Natural killer cell treated with Interleukin-12 subunit alpha and Interleukin-12 subunit beta and Interleukin-15 and Interleukin-18, amount 100 ng/mL, for 72 hours (primary cell): ENCODE measurements around the gene ARHGAP22. TPM values are rescaled to one million over a fixed set of nuclear protein-coding genes. Genes with fewer than 3 reads are reported as not detected.

Source experiments
- ATAC-seq, 2 donors: fragments of 150-1000 bp; cut with Tn5 transposase in 1 of 2; sonication (Bioruptor Pico), chemical (Tn5 transposase) in 1 of 2; 2 replicates each; pipeline ENCODE4 v1.10.0; 2021
- DNase-seq: peaks from one replicate; pipeline ENCODE4 v3.0.0; 2022; ENCODE audit warnings: low spot score
- H3K27ac Mint-ChIP-seq, 2 donors: 1 replicate in 1 of 2; 2 replicates in 1 of 2; pipeline ENCODE4 v1.8.0; 2022; ENCODE audit warnings: mixed read lengths in 2 of 2, mild to moderate bottlenecking in 1 of 2, moderate library complexity in 1 of 2
- H3K27me3 Mint-ChIP-seq, 2 donors: 1 replicate in 1 of 2; 2 replicates in 1 of 2; pipeline ENCODE4 v1.8.0; 2022; ENCODE audit warnings: mixed read lengths in 2 of 2
- H3K36me3 Mint-ChIP-seq: one replicate; pipeline ENCODE4 v1.8.0; 2022; ENCODE audit warnings: mixed read lengths
- H3K4me1 Mint-ChIP-seq, 2 donors: 1 replicate in 1 of 2; 2 replicates in 1 of 2; pipeline ENCODE4 v1.8.0; 2022; ENCODE audit warnings: low read depth in 2 of 2, mixed read lengths in 2 of 2, mild to moderate bottlenecking in 1 of 2
- H3K4me3 Mint-ChIP-seq: one replicate; pipeline ENCODE4 v1.8.0; 2022; ENCODE audit warnings: mixed read lengths
- H3K9me3 Mint-ChIP-seq: 2 replicates; pipeline ENCODE4 v1.8.0; 2022; ENCODE audit warnings: mixed read lengths
- total RNA-seq, 2 donors: library from RNA; stranded (reverse); gene quantifications; one replicate each; pipeline ENCODE4 v1.2.3, GENCODE V29; 2022

ARHGAP22 gene
- total RNA-seq, 2 donors from 2014 or later, result 0.14 to 1.8 TPM

GRCh38 chr10:48555310-48556042 is 49.4 kb downstream of the ARHGAP22 start:
- DNase-seq (no peak), ATAC-seq (peak; percentile 2 to 31)
- Mint-ChIP-seq H3K9me3 (no peaks in the 10 kb centered on the region), H3K27ac (no peak overlapping the region), H3K27me3 (no peaks in the 10 kb centered on the region), H3K36me3 (no peaks in the 10 kb centered on the region), H3K4me1 (no peaks in the 10 kb centered on the region), H3K4me3 (no peak overlapping the region)

- H3K4me3 Mint-ChIP-seq, result no peak overlapping the region
Measured at GRCh38 chr10:48554656-48555055, 50.2 kb downstream of the ARHGAP22 start.

GRCh38 chr10:48554246-48554645 is 50.6 kb downstream of the ARHGAP22 start:
- Mint-ChIP-seq H3K4me3 (no peak overlapping the region), H3K36me3 (no peaks in the 10 kb centered on the region), H3K27me3 (no peaks in the 10 kb centered on the region), H3K27ac (no peak overlapping the region), H3K4me1 (no peaks in the 10 kb centered on the region), H3K9me3 (no peaks in the 10 kb centered on the region)
- DNase-seq (no peak), ATAC-seq (no peak)

More at GRCh38 chr10:48554656-48555055, 50.2 kb downstream of the ARHGAP22 start:
- Mint-ChIP-seq H3K9me3 (no peaks in the 10 kb centered on the region), H3K36me3 (no peaks in the 10 kb centered on the region), H3K4me1 (no peaks in the 10 kb centered on the region), H3K27me3 (no peaks in the 10 kb centered on the region), H3K27ac (no peak overlapping the region)
- ATAC-seq (no peak), DNase-seq (no peak)

GRCh38 chr10:48552946-48553564 is 51.8 kb downstream of the ARHGAP22 start:
- no peak for DNase-seq
- Mint-ChIP-seq H3K4me1 (no peaks in the 10 kb centered on the region), H3K4me3 (no peak overlapping the region), H3K27me3 (no peaks in the 10 kb centered on the region), H3K27ac (no peak overlapping the region), H3K9me3 (no peaks in the 10 kb centered on the region), H3K36me3 (no peaks in the 10 kb centered on the region)
- no peak for ATAC-seq

GRCh38 chr10:48551861-48552591 is 52.8 kb downstream of the ARHGAP22 start:
- DNase-seq (no peak), ATAC-seq (peak in 1 of 2 donors; percentile 59)
- H3K27me3 Mint-ChIP-seq, result no peaks in the 10 kb centered on the region

GRCh38 chr10:48550977-48551376 is 53.9 kb downstream of the ARHGAP22 start:
- no peak for DNase-seq
- Mint-ChIP-seq H3K27ac (no peak overlapping the region), H3K9me3 (no peaks in the 10 kb centered on the region), H3K27me3 (no peaks in the 10 kb centered on the region), H3K4me3 (no peak overlapping the region), H3K36me3 (no peaks in the 10 kb centered on the region), H3K4me1 (no peaks in the 10 kb centered on the region)
- no peak for ATAC-seq

More at GRCh38 chr10:48551861-48552591, 52.8 kb downstream of the ARHGAP22 start:
- Mint-ChIP-seq H3K4me1 (no peaks in the 10 kb centered on the region), H3K36me3 (no peaks in the 10 kb centered on the region), H3K4me3 (no peak overlapping the region), H3K9me3 (no peaks in the 10 kb centered on the region), H3K27ac (no peak overlapping the region)

GRCh38 chr10:48550071-48550691 is 54.7 kb downstream of the ARHGAP22 start:
- Mint-ChIP-seq H3K27ac (no peak overlapping the region), H3K4me3 (no peak overlapping the region), H3K36me3 (no peaks in the 10 kb centered on the region), H3K4me1 (no peaks in the 10 kb centered on the region), H3K27me3 (no peaks in the 10 kb centered on the region), H3K9me3 (no peaks in the 10 kb centered on the region)
- ATAC-seq (no peak), DNase-seq (no peak)

- H3K36me3 Mint-ChIP-seq, result no peaks in the 10 kb centered on the region
- H3K9me3 Mint-ChIP-seq, result no peaks in the 10 kb centered on the region
- ATAC-seq, result no peak
- DNase-seq, result no peak
- H3K4me1 Mint-ChIP-seq, result no peaks in the 10 kb centered on the region
- H3K27ac Mint-ChIP-seq, result no peak overlapping the region
- no peaks in the 10 kb centered on the region for H3K27me3 Mint-ChIP-seq
- H3K4me3 Mint-ChIP-seq, result no peak overlapping the region
Measured at GRCh38 chr10:48549236-48549635, 55.6 kb downstream of the ARHGAP22 start.

- Mint-ChIP-seq H3K27ac (no peak overlapping the region), H3K4me1 (no peaks in the 10 kb centered on the region), H3K27me3 (no peaks in the 10 kb centered on the region), H3K9me3 (no peaks in the 10 kb centered on the region), H3K36me3 (no peaks in the 10 kb centered on the region), H3K4me3 (no peak overlapping the region)
- DNase-seq (no peak), ATAC-seq (no peak)
Measured at GRCh38 chr10:48548531-48549135, 56.2 kb downstream of the ARHGAP22 start.

GRCh38 chr10:48547981-48548380 is 56.9 kb downstream of the ARHGAP22 start:
- ATAC-seq, result no peak
- H3K27me3 Mint-ChIP-seq, result no peaks in the 10 kb centered on the region

GRCh38 chr10:48547061-48547895 is 57.6 kb downstream of the ARHGAP22 start:
- DNase-seq, result no peak
- Mint-ChIP-seq H3K4me3 (no peak overlapping the region), H3K9me3 (no peaks in the 10 kb centered on the region), H3K4me1 (no peaks in the 10 kb centered on the region), H3K27ac (no peak overlapping the region), H3K27me3 (no peaks in the 10 kb centered on the region), H3K36me3 (no peaks in the 10 kb centered on the region)
- no peak for ATAC-seq

More at GRCh38 chr10:48547981-48548380, 56.9 kb downstream of the ARHGAP22 start:
- H3K4me1 Mint-ChIP-seq, result no peaks in the 10 kb centered on the region
- H3K4me3 Mint-ChIP-seq, result no peak overlapping the region
- DNase-seq, result no peak
- H3K36me3 Mint-ChIP-seq, result no peaks in the 10 kb centered on the region
- no peaks in the 10 kb centered on the region for H3K9me3 Mint-ChIP-seq
- no peak overlapping the region for H3K27ac Mint-ChIP-seq

- no peak for DNase-seq
- H3K4me3 Mint-ChIP-seq, result no peak overlapping the region
- no peak overlapping the region for H3K27ac Mint-ChIP-seq
- H3K36me3 Mint-ChIP-seq, result no peaks in the 10 kb centered on the region
- H3K9me3 Mint-ChIP-seq, result no peaks in the 10 kb centered on the region
- peak in 1 of 2 donors; percentile 3 for ATAC-seq
- no peaks in the 10 kb centered on the region for H3K27me3 Mint-ChIP-seq
- peaks cover 0 to 2% of the 10 kb centered on the region in 2 donors for H3K4me1 Mint-ChIP-seq
Measured at GRCh38 chr10:48545462-48546145, 59.3 kb downstream of the ARHGAP22 start.
